Endothelial cell (in vitro differentiated cells): ENCODE measurements around the gene AXDND1. TPM values are rescaled to one million over a fixed set of nuclear protein-coding genes. Genes with fewer than 3 reads are reported as not detected.
"Not testable (repeated sequence)": the region's sequence is repeated elsewhere in the genome, so short reads cannot be mapped to it uniquely, and the experiment has no call there.

ENCODE experiments used
- DNase-seq: peaks from one replicate; pipeline ENCODE4 v3.0.0; 2021; ENCODE audit warnings: low spot score
- H3K27ac Mint-ChIP-seq: one replicate; pipeline ENCODE4 v1.8.0; 2021; ENCODE audit warnings: mixed read lengths, inconsistent platforms; ENCODE audit not compliant: unreplicated experiment
- H3K27me3 Mint-ChIP-seq: one replicate; pipeline ENCODE4 v1.8.0; 2021; ENCODE audit warnings: mild to moderate bottlenecking, moderate library complexity, mixed read lengths, inconsistent platforms; ENCODE audit not compliant: unreplicated experiment
- H3K36me3 Mint-ChIP-seq: one replicate; pipeline ENCODE4 v1.8.0; 2021; ENCODE audit warnings: mild to moderate bottlenecking, low read depth, mixed read lengths, inconsistent platforms; ENCODE audit not compliant: unreplicated experiment
- H3K4me1 Mint-ChIP-seq: one replicate; pipeline ENCODE4 v1.8.0; 2021; ENCODE audit warnings: mild to moderate bottlenecking, mixed read lengths, inconsistent platforms; ENCODE audit not compliant: unreplicated experiment
- H3K4me3 Mint-ChIP-seq: one replicate; pipeline ENCODE4 v1.8.0; 2021; ENCODE audit warnings: mild to moderate bottlenecking, mixed read lengths, inconsistent platforms; ENCODE audit not compliant: unreplicated experiment
- H3K9me3 Mint-ChIP-seq: one replicate; pipeline ENCODE4 v1.8.0; 2021; ENCODE audit warnings: mixed read lengths, inconsistent platforms; ENCODE audit not compliant: unreplicated experiment
- total RNA-seq: library from RNA; stranded (reverse); fragmentation: NEBNext Ultra II Directional; extraction: Animal tissue kit (Norgen Biotek cat#: 25700); gene quantifications from one replicate; pipeline ENCODE4 v1.2.1, GENCODE V29; 2021; ENCODE audit not compliant: unreplicated experiment
- TF ChIP-seq, protein P1 (sequence below): fragments of 200-600 bp; sonication (generic); IDR thresholded peaks from one replicate; pipeline ENCODE4 v1.5.0; 2021; ENCODE audit warnings: antibody characterized with exemption; ENCODE audit not compliant: unreplicated experiment

Gene AXDND1
- total RNA-seq, 1 donor from 2014 or later = not detected

DNA sequence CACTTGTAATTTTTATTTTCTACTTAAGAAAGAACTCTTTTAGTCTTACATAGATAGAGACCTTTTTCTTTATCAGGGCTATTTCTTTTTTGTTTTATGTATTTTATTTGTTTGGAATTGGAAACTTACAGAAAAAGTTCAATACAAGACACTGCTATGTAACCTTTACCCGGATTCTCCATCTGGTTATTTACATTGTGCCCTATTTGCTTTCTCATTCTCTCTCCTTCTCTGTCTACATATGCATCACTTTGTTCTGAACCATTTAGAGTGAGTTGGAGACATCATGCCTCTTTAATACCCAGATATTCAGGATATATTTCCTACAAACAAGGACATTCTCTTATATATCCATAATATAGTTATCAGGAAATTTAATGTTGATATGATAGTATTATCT is 18.3 kb downstream of the AXDND1 start:
- TF ChIP-seq, protein P1, sequence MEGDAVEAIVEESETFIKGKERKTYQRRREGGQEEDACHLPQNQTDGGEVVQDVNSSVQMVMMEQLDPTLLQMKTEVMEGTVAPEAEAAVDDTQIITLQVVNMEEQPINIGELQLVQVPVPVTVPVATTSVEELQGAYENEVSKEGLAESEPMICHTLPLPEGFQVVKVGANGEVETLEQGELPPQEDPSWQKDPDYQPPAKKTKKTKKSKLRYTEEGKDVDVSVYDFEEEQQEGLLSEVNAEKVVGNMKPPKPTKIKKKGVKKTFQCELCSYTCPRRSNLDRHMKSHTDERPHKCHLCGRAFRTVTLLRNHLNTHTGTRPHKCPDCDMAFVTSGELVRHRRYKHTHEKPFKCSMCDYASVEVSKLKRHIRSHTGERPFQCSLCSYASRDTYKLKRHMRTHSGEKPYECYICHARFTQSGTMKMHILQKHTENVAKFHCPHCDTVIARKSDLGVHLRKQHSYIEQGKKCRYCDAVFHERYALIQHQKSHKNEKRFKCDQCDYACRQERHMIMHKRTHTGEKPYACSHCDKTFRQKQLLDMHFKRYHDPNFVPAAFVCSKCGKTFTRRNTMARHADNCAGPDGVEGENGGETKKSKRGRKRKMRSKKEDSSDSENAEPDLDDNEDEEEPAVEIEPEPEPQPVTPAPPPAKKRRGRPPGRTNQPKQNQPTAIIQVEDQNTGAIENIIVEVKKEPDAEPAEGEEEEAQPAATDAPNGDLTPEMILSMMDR = no peak
- Mint-ChIP-seq H3K4me1 (no peaks in the 10 kb centered on the region), H3K27ac (no peak overlapping the region), H3K4me3 (no peak overlapping the region), H3K27me3 (no peaks in the 10 kb centered on the region), H3K36me3 (no peaks in the 10 kb centered on the region), H3K9me3 (no peaks in the 10 kb centered on the region)
- DNase-seq = no peak

DNA sequence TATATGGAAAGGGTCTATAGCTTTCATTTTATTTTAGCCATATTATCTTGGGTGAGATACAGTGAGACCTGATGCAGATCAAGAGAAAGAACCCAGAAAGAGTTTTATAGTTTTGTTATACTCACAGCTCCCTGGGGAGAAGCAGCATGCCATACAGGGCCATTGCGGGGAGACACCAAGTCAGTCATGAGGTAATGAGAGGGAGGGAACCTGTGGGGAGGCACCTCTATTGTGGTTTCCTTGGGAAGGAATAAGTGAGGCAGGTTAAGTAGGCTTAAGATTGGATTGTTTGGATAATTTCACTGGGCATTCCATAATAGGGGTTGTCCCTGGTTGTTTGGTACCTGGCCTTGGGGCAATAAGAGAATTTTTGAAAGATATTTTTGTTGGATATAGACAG is 19.7 kb downstream of the AXDND1 start:
- DNase-seq = no peak
- Mint-ChIP-seq H3K4me3 (no peak overlapping the region), H3K27me3 (no peaks in the 10 kb centered on the region), H3K36me3 (no peaks in the 10 kb centered on the region), H3K4me1 (no peaks in the 10 kb centered on the region), H3K27ac (no peak overlapping the region), H3K9me3 (no peaks in the 10 kb centered on the region)
- TF ChIP-seq, protein P1 = no peak

DNA sequence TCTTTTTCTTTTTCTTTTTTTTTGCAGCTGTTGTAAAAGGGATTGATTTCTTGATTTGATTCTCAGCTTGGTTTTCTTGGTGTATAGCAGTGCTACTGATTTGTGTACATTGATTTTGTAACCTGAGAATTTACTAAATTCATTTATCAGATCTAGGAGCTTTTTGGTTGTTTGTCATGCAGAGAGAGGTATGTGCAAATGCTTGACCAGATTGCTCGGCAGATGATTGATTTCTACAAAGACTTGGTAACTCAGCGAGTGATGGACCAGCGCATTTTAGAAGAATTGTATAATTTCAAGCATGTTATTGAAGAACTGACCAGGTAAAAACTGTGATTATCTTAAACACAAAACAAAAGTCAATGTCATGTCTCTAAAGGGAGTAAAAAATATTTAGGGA is 27.9 kb downstream of the AXDND1 start:
- Mint-ChIP-seq H3K27ac (no peak overlapping the region), H3K36me3 (no peaks in the 10 kb centered on the region), H3K4me1 (no peaks in the 10 kb centered on the region), H3K4me3 (no peak overlapping the region), H3K27me3 (no peaks in the 10 kb centered on the region), H3K9me3 (no peaks in the 10 kb centered on the region)
- DNase-seq = no peak
- TF ChIP-seq, protein P1 = no peak

DNA sequence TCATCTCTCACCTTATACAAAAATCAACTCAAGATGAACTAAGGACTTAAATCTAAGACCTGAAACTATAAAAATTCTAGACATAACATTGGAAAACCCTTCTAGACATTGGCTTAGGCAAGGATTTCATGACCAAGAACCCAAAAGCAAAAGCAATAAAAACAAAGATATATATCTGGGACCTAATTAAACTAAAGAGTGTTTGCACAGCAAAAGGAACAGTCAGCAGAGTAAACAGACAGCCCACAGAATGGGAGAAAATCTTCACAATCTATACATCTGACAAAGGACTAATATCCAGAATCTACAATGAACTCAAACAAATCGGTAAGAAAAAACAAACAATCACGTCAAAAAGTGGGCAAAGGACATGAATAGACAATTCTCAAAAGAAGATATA is 33.6 kb downstream of the AXDND1 start:
- H3K36me3 Mint-ChIP-seq, H3K4me1 Mint-ChIP-seq, H3K27ac Mint-ChIP-seq, H3K4me3 Mint-ChIP-seq, H3K9me3 Mint-ChIP-seq, H3K27me3 Mint-ChIP-seq, DNase-seq: not testable (repeated sequence)

DNA sequence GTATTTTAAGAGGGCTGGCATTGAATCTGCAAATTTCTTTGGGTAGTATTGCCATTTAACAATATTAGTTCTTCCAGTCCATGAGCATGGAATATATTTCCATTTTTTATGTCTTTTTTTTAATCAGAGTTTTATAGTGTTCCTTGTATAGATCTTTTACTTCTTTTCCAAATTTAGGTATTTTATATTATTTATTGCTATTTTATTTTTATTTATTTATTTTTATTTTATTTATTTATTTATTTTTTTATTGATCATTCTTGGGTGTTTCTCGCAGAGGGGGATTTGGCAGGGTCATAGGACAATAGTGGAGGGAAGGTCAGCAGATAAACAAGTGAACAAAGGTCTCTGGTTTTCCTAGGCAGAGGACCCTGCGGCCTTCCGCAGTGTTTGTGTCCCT is 52.0 kb downstream of the AXDND1 start:
- H3K36me3 Mint-ChIP-seq, H3K27me3 Mint-ChIP-seq, H3K4me1 Mint-ChIP-seq, H3K9me3 Mint-ChIP-seq, H3K4me3 Mint-ChIP-seq, H3K27ac Mint-ChIP-seq, DNase-seq: not testable (repeated sequence)

DNA sequence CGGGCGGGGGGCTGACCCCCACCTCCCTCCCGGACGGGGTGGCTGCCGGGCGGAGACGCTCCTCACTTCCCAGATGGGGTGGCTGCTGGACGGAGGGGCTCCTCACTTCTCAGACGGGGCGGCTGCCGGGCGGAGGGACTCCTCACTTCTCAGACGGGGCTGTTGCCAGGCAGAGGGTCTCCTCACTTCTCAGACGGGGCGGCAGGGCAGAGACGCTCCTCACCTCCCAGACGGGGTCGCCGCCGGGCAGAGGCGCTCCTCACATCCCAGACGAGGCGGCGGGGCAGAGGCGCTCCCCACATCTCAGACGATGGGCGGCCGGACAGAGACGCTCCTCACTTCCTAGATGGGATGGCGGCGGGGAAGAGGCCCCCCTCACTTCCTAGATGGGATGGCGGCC is 52.9 kb downstream of the AXDND1 start:
- not testable (repeated sequence) for H3K9me3 Mint-ChIP-seq, DNase-seq, H3K36me3 Mint-ChIP-seq, H3K27ac Mint-ChIP-seq, H3K4me3 Mint-ChIP-seq, H3K27me3 Mint-ChIP-seq, H3K4me1 Mint-ChIP-seq

DNA sequence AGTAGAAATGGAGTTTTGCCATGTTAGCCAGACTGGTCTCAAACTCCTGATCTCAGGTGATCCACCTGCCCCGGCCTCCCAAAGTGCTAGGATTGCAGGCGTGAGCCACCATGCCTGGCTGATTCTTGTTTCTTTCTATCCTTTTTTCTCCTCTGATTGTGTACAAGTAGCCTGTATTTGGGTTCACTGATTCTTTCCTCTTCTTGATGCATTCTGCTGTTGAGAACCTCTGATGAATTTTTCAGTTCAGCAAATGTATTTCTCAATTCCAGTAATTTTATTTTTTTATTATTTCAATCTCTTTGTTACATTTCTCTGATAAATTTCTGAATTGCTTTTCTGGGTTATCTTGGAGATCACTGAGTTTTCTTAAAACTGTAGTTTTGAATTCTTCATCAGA is 58.8 kb downstream of the AXDND1 start:
- H3K4me3 Mint-ChIP-seq = no peak overlapping the region

More for the DNA sequence above, 58.8 kb downstream of the AXDND1 start:
- Mint-ChIP-seq H3K9me3 (no peaks in the 10 kb centered on the region), H3K27ac (no peak overlapping the region), H3K36me3 (peaks cover 9% of the 10 kb centered on the region), H3K4me1 (no peaks in the 10 kb centered on the region), H3K27me3 (no peaks in the 10 kb centered on the region)
- no peak for DNase-seq
- TF ChIP-seq, protein P1 = no peak
